ENCODE results near the gene CACNA2D1.

GRCh38 chr7:82049891-82050533, 393.6 kb downstream of the CACNA2D1 start:
- TF ChIP-seq SUZ12 (IDR thresholded peaks at IDR 0.05) (no peak), FOXM1 (IDR thresholded peaks at IDR 0.05; ENCODE audit: borderline replicate concordance) (no peak), FOXA1 (IDR thresholded peaks at IDR 0.05) (no peak), BHLHE40 (IDR thresholded peaks at IDR 0.05; ENCODE audit: borderline replicate concordance) (no peak), ELF4 (IDR thresholded peaks at IDR 0.05) (no peak), LEF1 (IDR thresholded peaks at IDR 0.05; ENCODE audit: borderline replicate concordance) (no peak), HDGF (IDR thresholded peaks at IDR 0.05; ENCODE audit: borderline replicate concordance) (no peak), FOXK2 (IDR thresholded peaks at IDR 0.05) (no peak), SP1 (IDR thresholded peaks at IDR 0.05) (no peak), CTBP1 (IDR thresholded peaks at IDR 0.05; ENCODE audit: borderline replicate concordance) (no peak), TARDBP (IDR thresholded peaks at IDR 0.05) (no peak), PKNOX1 (IDR thresholded peaks at IDR 0.05) (no peak)
